SK-N-DZ (cell line): Measurements from ENCODE around the gene CDC73.
"Not testable (repeated sequence)": the region's sequence is repeated elsewhere in the genome, so short reads cannot be mapped to it uniquely, and the experiment has no call there.

Source experiments
- DNase-seq: peaks from one replicate; pipeline ENCODE4 v3.0.0-alpha.2; 2015; ENCODE audit warnings: low spot score

Gene CDC73

GRCh38 chr1:193113992-193114332 lies 7.9 kb upstream of the CDC73 start:
- no peak for DNase-seq

- DNase-seq, result no peak
Measured at GRCh38 chr1:193114485-193115095, 7.2 kb upstream of the CDC73 start.

- no peak for DNase-seq
Measured at GRCh38 chr1:193115629-193116227, 6.1 kb upstream of the CDC73 start.

GRCh38 chr1:193117167-193117566 lies 4.7 kb upstream of the CDC73 start:
- not testable (repeated sequence) for DNase-seq

- DNase-seq, result no peak
Measured at GRCh38 chr1:193118194-193118593, 3.6 kb upstream of the CDC73 start.

- no peak for DNase-seq
Measured at GRCh38 chr1:193118803-193119730, 2.8 kb upstream of the CDC73 start.

- no peak for DNase-seq
Measured at GRCh38 chr1:193120604-193121166, 1.1 kb upstream of the CDC73 start.

- no peak for DNase-seq
Measured at GRCh38 chr1:193123751-193124150, 1.9 kb downstream of the CDC73 start.

- no peak for DNase-seq
Measured at GRCh38 chr1:193125369-193125768, 3.5 kb downstream of the CDC73 start.

- no peak for DNase-seq
Measured at GRCh38 chr1:193131266-193131860, 9.5 kb downstream of the CDC73 start.

- no peak for DNase-seq
Measured at GRCh38 chr1:193140254-193140653, 18.4 kb downstream of the CDC73 start.

GRCh38 chr1:193141804-193142203 lies 20.0 kb downstream of the CDC73 start:
- no peak for DNase-seq

- no peak for DNase-seq
Measured at GRCh38 chr1:193142409-193142808, 20.6 kb downstream of the CDC73 start.

GRCh38 chr1:193143285-193143684 lies 21.5 kb downstream of the CDC73 start:
- no peak for DNase-seq

- no peak for DNase-seq
Measured at GRCh38 chr1:193144361-193144938, 22.6 kb downstream of the CDC73 start.

GRCh38 chr1:193144999-193145398 lies 23.2 kb downstream of the CDC73 start:
- no peak for DNase-seq

- DNase-seq, result no peak
Measured at GRCh38 chr1:193156117-193156821, 34.4 kb downstream of the CDC73 start.

GRCh38 chr1:193156822-193157142 lies 35.0 kb downstream of the CDC73 start:
- no peak for DNase-seq

GRCh38 chr1:193157360-193157759 lies 35.5 kb downstream of the CDC73 start:
- no peak for DNase-seq

GRCh38 chr1:193176113-193176512 lies 54.3 kb downstream of the CDC73 start:
- DNase-seq, result no peak

GRCh38 chr1:193176788-193177187 lies 55.0 kb downstream of the CDC73 start:
- DNase-seq, result no peak
